ENCODE measurements around the gene IL15. TPM values are rescaled to one million over a fixed set of nuclear protein-coding genes. Genes with fewer than 3 reads are reported as not detected.

IL15 gene
- total RNA-seq, 1 donor from 2014 or later, result 2.7 TPM

DNA sequence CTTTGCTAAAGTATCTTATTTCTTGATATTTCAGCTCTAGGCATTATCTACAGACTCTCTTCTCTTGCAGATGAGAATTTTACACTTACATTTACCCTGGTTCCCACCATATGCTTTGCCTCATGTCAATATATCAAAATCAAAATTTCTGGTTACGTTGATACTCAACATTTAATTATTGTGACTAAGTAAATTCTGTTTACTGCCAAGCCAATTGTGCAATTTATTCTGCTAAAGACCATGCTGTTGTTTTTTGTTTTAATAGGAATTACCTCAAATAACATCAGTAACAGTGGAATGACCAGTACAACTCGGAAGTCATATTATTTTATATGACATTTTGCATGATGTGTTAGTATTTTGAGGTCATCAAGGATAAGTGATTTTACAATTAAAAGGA is 125.5 kb downstream of the IL15 start:
- no peak for ATAC-seq

DNA sequence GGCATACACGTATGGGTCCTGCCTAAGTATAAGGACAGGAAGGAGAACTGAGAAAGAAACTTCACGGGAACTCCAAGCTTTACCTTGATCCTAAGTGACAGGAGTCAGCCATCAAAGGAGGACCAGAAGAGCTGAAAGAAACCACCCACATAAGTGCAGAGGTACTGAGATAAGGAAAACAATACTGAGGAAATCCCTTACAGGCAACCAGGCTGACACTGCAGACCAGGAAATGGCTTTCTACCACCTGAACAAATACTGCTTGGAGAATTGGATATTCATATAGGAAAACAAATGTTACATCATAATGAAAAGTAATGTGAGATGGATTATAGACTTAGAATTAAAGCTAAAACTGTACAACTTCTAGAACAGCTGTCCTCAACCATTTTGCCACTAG is 127.0 kb downstream of the IL15 start:
- ATAC-seq, result no peak
- no peak for DNase-seq (ENCODE audit: low spot score)

More for the DNA sequence above, 125.5 kb downstream of the IL15 start:
- no peak for DNase-seq (ENCODE audit: low spot score)

DNA sequence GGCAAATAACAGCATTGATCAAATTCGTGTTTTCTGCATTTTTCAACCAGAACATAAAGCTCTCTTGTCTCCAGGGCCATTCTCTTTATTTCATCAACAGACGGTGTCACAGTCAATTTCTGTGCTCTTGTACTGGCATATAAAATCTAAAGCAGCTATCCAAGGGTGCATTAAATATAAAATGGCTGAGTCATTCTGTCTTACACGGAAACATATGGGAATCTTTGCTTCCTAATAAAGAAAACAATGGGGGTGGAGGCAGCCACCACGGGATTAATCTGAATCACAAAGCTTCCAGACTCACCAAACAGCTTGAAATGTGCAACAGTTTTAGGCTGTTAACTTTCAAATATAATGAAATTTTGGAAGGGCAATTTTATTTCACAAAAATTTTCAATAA is 132.6 kb downstream of the IL15 start:
- ATAC-seq (no peak), DNase-seq (ENCODE audit: low spot score) (no peak)

DNA sequence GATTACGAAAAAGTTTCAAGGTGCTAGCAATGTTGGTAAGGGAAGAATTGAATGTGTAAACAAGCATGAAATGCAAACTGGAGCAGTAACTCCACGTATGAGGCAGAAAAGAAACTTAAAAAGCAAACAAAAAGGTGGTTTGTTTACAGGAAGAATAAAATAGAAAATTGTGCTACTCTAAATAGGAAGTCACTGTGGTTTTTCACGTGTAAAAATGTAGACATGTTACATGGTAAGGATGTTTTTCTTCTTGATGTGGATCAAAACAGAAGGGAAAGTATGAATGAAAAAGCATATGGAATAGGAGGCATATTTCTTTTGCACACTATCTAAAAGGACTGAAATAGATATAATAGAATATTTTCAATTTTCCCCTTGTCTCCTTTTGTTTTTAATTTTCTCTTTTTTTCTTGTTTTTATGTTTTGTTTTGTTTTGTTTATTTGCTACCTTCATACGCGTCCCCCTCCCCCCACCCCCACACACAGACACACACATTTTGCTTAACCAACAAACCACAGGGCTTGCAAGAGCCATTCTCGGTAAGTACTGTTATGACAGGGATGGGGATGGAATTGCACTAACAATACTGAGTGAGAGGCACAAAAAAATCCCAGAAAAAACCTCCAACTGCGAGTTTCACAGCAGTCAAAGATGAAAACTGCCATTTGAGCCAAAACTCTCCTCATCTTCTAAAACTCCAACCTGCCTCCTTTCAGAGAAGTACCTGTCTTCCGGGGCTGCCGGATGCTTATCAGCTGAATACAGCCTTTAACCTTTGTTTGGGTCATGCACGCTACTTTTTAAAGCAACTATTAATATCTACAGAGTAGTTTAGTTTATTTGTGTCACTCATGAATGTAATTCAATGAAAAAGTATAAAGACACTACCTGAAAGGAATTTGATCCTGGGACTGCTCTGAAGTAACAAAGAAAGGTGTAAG is 135.8 kb downstream of the IL15 start:
- ATAC-seq, result no peak
- no peak for DNase-seq (ENCODE audit: low spot score)

DNA sequence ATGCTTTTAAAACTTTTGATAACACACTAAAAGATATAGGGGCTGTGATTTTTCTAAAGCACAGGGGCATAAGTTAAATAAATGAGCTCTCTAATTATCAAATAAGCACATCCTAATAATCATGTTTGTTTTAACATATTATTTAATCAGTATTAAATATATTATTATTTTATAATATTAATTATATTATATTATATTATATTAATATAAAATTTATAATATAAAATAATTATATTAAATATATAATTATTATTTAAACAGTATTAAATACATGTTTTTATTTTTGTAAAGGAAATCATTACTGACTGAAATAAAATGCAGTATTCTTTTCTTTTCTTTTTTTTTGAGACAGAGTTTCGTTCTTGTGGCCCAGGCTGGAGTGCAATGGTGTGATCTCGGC is 136.5 kb downstream of the IL15 start:
- DNase-seq (ENCODE audit: low spot score), result no peak
- no peak for ATAC-seq

DNA sequence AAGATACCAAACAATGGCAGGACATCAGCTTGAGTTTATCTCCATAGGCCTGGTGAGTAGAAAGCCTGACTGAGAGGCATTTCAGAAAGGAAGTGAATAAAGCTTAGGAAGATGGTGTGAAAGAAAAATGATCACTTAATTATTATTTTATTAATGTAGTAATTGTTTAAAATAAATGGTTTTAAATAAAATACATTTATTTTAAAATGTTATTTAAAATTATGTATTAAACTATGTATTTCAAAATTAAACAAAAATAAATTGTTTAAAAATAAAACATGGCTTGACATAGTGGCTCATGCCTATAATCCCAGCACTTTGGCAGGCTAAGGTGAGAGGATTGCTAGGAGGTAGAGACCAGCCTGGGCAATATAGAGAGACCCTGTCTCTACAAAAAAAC is 145.8 kb downstream of the IL15 start:
- ATAC-seq, result no peak
- no peak for DNase-seq (ENCODE audit: low spot score)
